Hepatocyte (in vitro differentiated cells): ENCODE results near the gene DGKG.

Experiments used
- CTCF ChIP-seq: fragments of 200-600 bp; sonication (generic); IDR thresholded peaks from 2 replicates; pipeline ENCODE4 v1.5.1; 2016; ENCODE audit warnings: antibody characterized with exemption, mild to moderate bottlenecking; ENCODE audit not compliant: poor library complexity
- EZH2 ChIP-seq: fragments of 200-600 bp; sonication (generic); IDR thresholded peaks from 2 replicates; pipeline ENCODE4 v1.6.1; 2016; ENCODE audit warnings: antibody characterized with exemption, mild to moderate bottlenecking, borderline replicate concordance
- EZH2phosphoT487 ChIP-seq: fragments of 200-600 bp; sonication (generic); IDR thresholded peaks from one replicate; pipeline ENCODE4 v1.6.1; 2018; ENCODE audit warnings: antibody characterized with exemption, mild to moderate bottlenecking, low read depth, moderate library complexity; ENCODE audit not compliant: unreplicated experiment, severe bottlenecking

- no peak for TF ChIP-seq CTCF
- no peak for TF ChIP-seq EZH2
- TF ChIP-seq EZH2phosphoT487, result no peak
These were observed 207.4 kb downstream of the DGKG start for GRCh38 chr3:186154641-186155040.
